SH-SY5Y (cell line): ENCODE data around the gene DACH1.

Experiments used
- GATA2 ChIP-seq: IDR thresholded peaks from 2 replicates; pipeline ENCODE4 v1.6.1; 2011; ENCODE audit warnings: mild to moderate bottlenecking, low read depth, low read length
- GATA3 ChIP-seq: IDR thresholded peaks from 2 replicates; pipeline ENCODE4 v1.6.1; 2011; ENCODE audit warnings: low read depth, mild to moderate bottlenecking, low read length, moderate library complexity

GRCh38 chr13:71820699-71821098, 46.3 kb downstream of the DACH1 start:
- no peak for TF ChIP-seq GATA2
- TF ChIP-seq GATA3, result no peak
